GM19351 (cell line): Measurements from ENCODE around the gene ABCC10.
"Not testable (repeated sequence)": the region's sequence is repeated elsewhere in the genome, so short reads cannot be mapped to it uniquely, and the experiment has no call there.

Experiments used
- ATAC-seq: cut with Tn5 transposase; IDR thresholded peaks from one replicate; pipeline ENCODE4 v1.9.1; 2021; ENCODE audit warnings: mild to moderate bottlenecking, moderate library complexity; ENCODE audit not compliant: unreplicated experiment

Gene ABCC10

DNA sequence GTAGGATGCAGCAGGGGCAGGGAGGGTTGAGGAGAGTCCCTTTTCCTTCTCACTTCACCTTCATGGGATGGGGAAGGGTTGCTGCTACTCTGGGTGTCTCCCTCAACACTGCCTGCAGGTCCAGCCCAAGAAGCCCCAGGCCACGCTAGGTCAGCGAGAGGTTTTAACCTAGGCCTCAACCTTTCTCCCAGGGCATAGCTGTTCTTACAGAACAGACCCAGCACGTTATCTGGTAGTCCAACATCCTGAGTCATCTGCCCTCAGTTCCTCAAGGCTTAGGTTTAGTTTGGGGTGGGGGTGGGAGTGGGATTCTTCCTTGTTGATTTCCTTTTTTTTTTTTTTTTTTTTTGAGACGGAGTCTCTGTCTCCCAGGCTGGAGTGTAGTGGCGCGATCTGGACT lies 67.0 kb downstream of the ABCC10 start:
- ATAC-seq: no peak

DNA sequence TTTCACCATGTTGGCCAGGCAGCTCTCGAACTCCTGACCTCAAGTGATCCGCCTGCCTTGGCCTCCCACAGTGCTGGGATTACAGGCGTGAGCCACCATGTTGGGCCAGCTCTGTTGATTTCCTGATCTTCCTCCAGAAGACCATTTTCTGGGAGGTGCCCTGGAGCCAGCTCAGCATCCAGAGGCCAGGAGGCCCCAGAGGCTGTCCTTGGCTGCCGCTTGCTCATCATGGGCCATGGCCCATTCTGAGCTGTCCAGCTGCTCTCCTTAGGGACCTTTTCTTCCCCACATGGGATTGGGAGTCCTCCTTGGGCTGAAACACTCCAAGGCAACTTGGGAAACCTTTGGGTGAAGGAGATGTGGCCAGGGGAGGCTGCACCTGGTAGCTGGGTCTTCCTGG lies 67.4 kb downstream of the ABCC10 start:
- no peak for ATAC-seq

DNA sequence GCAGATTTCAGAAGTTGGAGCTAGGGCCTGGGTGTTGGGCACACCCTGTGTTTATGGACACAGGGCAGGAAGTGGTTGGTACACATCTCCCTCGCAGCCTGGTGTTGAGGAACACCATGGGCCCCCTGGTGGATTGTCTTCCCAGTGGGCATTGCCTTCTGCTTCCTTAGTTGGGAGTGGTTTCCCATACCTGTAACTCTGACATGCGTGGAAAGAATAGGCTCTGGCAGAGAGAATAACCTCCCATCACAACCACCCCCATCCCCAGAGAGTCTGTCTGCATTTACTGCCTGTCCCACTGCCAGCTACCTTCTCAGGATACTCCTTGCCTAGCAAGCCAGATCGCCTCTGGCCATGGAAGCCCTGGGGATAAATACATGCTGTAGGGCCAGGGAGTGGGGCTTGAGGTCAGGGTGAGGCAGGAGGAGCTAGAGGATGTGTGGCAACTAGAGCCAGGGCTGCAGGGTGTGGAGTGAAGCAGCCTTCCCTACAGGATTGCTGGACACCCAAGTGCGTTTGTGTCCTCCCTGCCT lies 68.1 kb downstream of the ABCC10 start:
- ATAC-seq: no peak

DNA sequence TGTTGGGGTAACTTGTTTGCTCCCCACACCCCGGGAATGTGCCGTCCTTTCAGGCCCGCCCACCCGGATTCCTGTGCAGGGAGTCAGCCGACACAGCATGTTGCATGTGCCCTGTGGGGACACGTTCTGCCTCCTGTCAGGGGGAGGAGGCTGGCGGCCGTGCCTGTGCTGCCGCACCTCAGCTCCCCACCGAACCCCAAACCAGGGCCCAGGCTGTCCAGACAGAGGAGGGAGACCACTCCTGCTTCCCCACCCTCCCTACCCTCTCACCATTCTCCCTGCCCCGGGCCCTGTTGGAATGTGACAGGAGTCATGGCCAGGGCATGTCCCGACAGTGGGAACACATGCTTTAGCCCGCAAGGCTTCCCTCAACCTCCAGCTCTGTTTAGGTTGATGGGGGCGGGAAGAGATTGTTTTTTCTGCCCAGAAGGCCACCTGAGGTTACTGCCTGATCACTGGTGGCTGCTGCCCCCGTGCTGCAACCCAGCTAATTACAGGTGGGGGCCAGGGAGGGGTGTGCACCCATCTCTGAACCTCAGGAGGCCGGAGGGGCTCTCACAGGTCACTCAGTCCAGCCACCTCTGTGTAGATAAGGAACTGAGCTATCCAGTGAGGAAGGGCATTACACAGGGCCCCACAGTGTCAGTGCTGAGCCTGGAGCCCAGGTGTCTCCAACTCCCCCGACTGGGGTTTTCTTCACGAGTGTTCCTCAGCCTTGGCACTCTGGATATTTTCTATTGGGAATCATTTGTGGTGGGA lies 69.2 kb downstream of the ABCC10 start:
- no peak for ATAC-seq

DNA sequence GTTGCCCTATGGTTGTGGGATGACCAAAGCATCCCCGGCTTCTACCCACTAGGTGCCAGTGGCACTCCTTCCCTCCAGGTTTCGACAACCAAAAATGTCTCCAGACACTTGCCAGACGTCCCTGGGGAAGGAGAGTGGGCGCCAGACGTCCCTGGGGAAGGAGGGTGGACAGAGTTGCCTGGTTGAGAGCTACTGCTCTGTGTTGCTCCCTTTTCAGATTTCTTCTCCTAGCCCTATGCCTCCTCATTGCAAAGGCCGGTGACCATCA lies 69.7 kb downstream of the ABCC10 start:
- ATAC-seq: no peak

DNA sequence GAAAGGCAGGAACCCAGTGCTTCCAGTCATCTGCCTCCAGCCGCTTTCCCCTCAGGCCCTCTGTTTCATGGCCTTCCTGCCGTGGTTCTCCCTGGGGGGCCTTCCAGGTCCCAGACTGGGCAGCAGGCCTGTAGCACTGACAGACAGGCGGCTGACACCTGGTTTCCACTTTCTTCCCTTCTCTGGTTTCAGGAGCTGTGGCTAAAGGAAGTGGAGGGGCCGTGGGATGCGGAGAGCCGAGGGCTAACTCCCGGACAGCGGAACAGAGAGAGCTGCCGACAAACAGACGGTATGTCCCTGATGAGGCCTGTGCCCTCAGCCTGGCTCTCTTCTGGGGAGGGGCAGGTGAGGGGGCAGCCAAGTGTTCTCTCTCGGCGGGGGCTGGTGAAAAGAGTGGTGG lies 70.3 kb downstream of the ABCC10 start:
- ATAC-seq: no peak

DNA sequence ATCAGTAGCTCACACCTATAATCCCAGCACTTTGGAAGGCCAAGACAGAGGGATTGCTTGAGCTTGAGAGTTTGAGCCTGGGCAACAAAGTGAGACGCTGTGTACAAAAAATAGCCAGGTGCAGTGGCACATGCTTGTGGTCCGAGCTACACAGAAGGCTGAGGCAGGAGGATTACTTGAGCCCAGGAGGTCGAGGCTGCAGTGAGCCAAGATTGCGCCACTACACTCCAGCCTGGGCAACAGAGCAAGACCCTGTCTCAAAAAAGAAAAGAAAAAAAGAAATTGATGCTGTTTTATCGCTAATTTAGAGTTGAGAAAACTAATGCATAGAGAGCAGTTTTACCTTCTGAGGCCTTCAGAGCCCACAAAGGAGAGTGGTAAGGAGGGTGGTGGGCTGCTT lies 71.0 kb downstream of the ABCC10 start:
- ATAC-seq: not testable (repeated sequence)

DNA sequence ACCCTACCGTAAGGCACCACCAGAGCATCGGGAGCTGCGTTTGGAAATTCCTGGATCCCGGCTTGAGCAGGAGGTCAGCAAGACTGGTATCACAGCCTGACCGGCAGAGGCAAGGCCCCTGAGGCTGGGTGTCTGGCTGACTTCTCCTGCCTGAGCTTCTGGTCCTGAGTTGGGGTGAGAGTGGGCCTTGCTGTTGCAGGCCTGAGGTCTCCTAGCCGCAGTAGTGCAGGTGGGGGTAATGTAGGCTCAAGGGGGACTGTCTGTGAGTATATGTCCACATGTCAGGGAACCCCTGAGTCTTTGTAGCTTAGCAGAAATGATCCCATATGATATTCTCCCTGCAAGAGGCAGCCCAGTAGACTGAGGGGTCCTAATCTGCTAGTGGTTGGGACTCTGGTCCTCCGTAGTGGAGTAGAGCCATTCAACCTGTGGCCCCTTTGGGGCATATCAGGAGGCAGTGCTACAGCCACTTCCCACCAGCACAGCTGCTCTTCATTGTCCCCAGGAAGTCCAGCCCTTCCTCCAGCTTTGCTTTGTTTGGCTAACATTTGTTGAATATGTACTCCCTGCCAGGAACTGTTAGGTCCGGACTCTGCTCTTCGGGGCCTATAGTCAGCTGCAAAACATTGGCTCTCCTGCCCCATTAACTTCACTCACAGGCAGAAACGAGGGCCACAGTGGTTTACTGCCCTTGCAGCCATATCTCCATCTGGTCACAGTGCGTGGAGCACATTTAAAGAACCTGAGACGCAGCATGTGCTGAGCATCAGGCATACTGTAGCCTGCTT lies 71.9 kb downstream of the ABCC10 start:
- ATAC-seq: no peak
